ENCODE data around the gene SGK1.
"Not testable (repeated sequence)": the region's sequence is repeated elsewhere in the genome, so short reads cannot be mapped to it uniquely, and the experiment has no call there.

DNA sequence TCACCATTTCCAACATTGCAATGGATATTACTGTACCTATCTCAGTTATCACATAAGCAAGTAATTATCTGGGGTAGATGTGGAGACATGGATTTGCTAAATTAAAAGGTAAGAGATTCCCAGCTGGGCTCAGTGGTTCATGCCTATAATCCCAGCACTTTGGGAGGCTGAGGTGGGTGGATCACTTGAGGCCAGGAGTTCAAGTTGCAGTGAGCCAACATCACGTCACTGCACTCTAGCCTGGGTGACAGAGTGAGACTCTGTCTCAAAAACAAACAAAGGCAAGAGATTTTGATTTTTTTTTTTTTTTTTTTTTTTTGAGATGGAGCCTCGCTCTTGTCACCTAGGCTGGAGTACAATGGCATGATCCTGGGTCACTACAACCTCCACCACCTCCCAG, 62.6 kb downstream of the SGK1 start:
- TF ChIP-seq POLR2AphosphoS5 (IDR thresholded peaks at IDR 0.05; ENCODE audit: borderline replicate concordance, low read depth, low read length); EZH2 (IDR thresholded peaks at IDR 0.05); FOXP2 (optimal IDR thresholded peaks at IDR 0.05; ENCODE audit: control extremely low read depth, extremely low read length, insufficient read depth): not testable (repeated sequence)
